Suppressor macrophage treated with lipopolysaccharide for 1 hour (primary cell): ENCODE measurements around the gene IRF1.

Source experiments
- DNase-seq, 3 donors: peaks; one replicate each; pipeline ENCODE4 v3.0.0-alpha.2; 2020 to 2022

The IRF1 gene

GRCh38 chr5:132435886-132436285 is 54.7 kb downstream of the IRF1 start:
- DNase-seq, result peak; percentile 86 to 93 (median 91)

DNA sequence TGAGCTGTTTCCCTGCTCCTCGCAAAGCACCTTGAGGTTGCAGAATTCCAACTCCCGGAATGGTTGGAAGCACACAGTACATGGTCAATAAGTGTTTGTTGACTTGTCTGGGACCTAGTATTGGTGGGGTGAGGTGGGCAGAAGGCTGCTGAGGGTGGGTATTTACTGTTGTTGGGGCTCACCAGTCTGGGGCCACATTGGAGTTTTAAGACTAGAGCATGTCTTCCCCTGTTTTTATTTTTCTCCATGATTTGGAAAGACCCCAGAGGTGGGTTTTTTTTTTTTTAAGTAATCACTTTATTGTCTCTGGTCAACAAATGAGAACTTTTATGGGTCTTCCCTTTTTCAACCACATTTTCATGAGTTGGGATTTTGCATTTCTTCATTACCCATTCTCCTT is 55.1 kb downstream of the IRF1 start:
- DNase-seq, result peak in 2 of 3 donors; percentile 52

- DNase-seq, result peak in 2 of 3 donors; percentile 47 to 50
These were observed 55.9 kb downstream of the IRF1 start for GRCh38 chr5:132434416-132435286.

- DNase-seq, result no peak
These were observed 57.4 kb downstream of the IRF1 start for GRCh38 chr5:132433141-132433540.

GRCh38 chr5:132431632-132432031 is 58.9 kb downstream of the IRF1 start:
- DNase-seq, result peak; percentile 60 to 70 (median 67)
